ENCODE results near the gene ABHD16B.
"Not testable (repeated sequence)": the region's sequence is repeated elsewhere in the genome, so short reads cannot be mapped to it uniquely, and the experiment has no call there.

ABHD16B gene

GRCh38 chr20:63856098-63856511 lies 5.2 kb upstream of the ABHD16B start:
- DNase-seq, result no peak

GRCh38 chr20:63857764-63858392 lies 3.4 kb upstream of the ABHD16B start:
- no peak for DNase-seq

GRCh38 chr20:63858393-63859165 lies 2.7 kb upstream of the ABHD16B start:
- DNase-seq, result no peak

- DNase-seq, result no peak
These were observed 2.1 kb upstream of the ABHD16B start for GRCh38 chr20:63859166-63859699.

- no peak for DNase-seq
These were observed 810 bp upstream of the ABHD16B start for GRCh38 chr20:63860325-63861051.

GRCh38 chr20:63861981-63862901 lies 943 bp downstream of the ABHD16B start:
- no peak for DNase-seq

GRCh38 chr20:63863021-63863797 lies 1.9 kb downstream of the ABHD16B start:
- no peak for DNase-seq

- peak; percentile 96 to 97 for DNase-seq
These were observed 2.7 kb downstream of the ABHD16B start for GRCh38 chr20:63863798-63864544.

- DNase-seq, result no peak
These were observed 3.3 kb downstream of the ABHD16B start for GRCh38 chr20:63864545-63864977.

GRCh38 chr20:63864978-63865640 lies 3.8 kb downstream of the ABHD16B start, which contains the start of gene TPD52L2:
TSS of gene TPD52L2 (plus strand) at chr20:63865270. CDS start at chr20:63865366, 96 bp downstream.
- DNase-seq, result peak; percentile 91 to 95

GRCh38 chr20:63867042-63867441 lies 5.7 kb downstream of the ABHD16B start:
- not testable (repeated sequence) for DNase-seq

- no peak for DNase-seq
These were observed 7.0 kb downstream of the ABHD16B start for GRCh38 chr20:63868264-63868663.

- peak; percentile 91 to 94 for DNase-seq
These were observed 12.2 kb downstream of the ABHD16B start for GRCh38 chr20:63873477-63873971.

GRCh38 chr20:63874241-63874640 lies 12.9 kb downstream of the ABHD16B start:
- not testable (repeated sequence) for DNase-seq

GRCh38 chr20:63876489-63877036 lies 15.3 kb downstream of the ABHD16B start:
- DNase-seq, result no peak

GRCh38 chr20:63877755-63878470 lies 16.6 kb downstream of the ABHD16B start:
- DNase-seq, result no peak

GRCh38 chr20:63878899-63879663 lies 17.8 kb downstream of the ABHD16B start:
- no peak for DNase-seq

GRCh38 chr20:63880901-63881300 lies 19.6 kb downstream of the ABHD16B start:
- DNase-seq, result not testable (repeated sequence)

All from AML-193 (cell line).